COLO829 (cell line): Measurements from ENCODE around the gene LIMCH1.
"Not testable (repeated sequence)": the region's sequence is repeated elsewhere in the genome, so short reads cannot be mapped to it uniquely, and the experiment has no call there.

Source experiments
- DNase-seq: peaks from one replicate; pipeline ENCODE4 v3.0.0; 2012; ENCODE audit warnings: low spot score

The LIMCH1 gene

DNA sequence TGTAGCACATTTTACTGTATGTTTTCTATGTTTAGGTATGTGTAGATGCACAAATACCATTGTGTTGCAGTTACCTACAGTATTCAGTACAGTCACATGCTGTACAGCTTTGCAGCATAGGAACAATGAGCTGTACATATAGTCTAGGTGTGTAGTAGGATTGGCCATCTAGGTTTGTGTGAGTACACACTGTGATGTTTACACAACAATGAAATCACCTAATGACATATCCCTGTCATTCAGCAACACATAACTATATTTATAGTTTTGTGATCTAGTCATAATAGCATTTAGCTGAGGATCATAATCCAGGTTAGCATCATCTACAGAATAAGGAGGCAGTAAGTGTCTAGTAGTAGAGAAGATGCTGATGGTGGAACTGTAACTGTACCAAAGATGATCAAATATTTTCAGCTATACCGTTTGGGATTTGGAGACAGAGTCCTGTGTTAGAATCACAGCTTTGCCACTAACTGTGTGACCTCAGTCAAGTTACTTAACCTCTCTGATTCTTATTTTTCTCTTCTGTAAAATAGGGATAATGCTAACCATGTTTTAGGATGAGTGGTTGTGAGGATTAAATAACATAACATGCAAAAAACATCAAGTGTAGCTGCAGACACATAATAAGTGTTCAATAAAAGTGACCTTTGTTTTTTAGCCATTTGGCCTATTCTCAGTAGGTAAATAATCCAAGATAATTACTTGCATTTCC lies 73.3 kb downstream of the LIMCH1 start:
- DNase-seq = no peak

DNA sequence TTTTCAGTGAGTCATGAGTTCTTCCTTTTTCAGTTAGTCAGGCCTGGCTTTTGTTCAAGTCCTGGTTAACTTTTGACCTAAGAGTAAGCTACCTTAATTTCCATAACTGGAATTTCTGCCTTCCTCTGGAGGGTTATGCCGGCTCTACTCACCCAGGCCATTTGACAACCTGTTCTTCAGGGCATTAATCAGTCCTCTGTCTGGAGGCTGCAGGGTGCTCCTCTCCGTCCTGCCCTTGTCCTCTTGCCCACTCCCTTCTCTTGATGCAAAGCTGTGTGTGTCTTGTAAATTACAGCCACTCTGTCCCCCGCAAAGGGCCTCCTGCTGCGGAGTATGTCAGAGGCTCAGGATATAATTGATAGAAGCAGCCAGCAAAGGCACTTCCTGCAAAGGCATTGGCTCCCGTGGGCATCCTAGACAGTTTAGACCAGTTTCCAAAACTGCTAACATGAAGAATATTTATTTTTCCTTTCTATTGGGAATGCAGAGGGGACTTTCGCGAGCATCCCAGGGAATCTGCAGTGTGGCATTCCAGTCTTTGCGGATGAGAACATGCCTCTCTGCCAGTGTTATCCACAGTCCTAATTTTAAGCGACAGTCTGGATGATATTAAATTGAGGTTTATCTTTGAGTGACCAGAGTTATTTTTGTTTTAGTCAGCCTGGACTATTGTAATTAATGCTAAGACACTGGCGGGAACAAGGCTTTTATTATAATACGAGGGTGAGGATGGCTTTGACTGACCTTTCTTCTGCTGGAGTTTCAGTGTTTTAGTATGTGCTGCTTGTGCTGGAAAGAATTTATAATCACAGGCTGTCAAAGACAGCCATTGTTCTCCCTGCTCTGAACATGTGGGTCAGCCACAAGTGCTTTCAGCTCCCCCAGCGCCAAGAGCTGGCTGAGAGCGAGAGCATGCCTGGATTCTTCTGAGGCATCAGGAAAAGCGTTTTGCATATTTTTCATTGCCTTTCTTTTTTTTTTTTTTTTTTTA lies 74.2 kb downstream of the LIMCH1 start:
- peak; percentile 82 for DNase-seq

DNA sequence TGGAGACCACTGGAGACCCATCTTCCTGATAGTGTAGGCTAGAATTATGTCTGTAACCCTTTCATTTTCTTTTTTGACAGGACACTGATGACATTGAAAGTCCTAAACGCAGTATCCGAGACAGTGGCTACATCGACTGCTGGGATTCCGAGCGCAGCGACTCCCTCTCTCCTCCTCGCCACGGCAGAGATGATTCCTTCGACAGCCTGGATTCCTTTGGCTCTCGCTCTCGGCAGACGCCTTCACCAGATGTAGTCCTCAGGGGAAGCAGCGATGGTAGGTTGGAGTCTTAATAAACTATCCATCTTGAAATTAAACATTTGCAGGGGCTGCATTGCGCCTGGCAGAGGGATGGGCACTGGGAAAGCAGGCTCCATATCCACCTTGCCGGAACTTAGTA lies 75.4 kb downstream of the LIMCH1 start:
- no peak for DNase-seq

DNA sequence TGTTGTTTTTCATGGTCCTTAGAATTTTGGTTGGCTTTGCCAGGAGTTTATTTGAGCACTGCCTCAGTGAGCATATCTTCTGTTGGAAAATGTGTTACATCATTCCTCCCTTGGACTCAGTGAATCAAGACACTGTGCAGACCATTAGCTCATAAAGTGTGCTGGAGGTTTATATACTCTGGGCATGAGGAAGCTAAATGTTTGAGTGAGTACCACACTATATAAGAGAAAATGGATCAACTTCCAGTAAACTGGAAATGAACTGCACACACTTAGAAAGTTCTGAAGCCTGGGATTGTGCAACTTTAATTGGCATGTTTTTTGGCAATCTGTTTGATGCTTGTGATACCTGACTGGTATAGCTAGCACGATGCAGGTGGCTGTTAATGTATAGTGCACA lies 75.9 kb downstream of the LIMCH1 start:
- no peak for DNase-seq

DNA sequence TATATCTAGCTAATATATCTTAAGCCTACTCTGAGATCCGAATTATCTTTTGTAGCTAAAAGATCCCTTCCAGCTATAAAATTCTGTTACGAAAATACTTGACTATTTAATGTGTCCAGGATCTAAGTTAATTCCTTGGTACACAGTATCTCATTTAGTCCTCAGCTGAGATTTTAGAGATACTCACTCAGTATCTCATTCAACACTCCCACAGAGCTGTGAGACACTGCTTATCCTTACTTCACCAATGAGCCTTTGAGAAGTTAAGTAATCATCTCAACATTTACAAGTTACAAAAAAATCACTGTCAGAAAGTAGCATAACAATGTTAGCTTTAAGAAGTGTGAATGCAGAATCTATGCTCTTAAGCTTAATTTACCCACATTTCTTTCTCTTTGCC lies 76.6 kb downstream of the LIMCH1 start:
- no peak for DNase-seq

DNA sequence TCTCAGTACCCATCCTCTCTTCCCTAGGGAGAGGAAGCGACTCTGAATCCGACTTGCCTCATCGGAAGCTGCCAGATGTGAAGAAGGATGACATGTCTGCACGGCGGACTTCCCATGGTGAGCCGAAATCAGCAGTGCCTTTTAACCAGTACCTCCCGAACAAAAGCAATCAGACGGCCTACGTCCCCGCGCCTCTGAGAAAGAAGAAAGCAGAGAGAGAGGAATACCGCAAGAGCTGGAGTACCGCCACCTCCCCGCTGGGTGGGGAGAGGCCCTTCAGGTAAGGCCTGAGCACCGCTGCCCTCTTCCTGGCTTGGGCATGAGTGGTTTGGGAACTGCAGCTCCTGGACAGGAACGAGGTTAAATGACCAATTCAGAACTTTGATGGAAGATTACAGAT lies 81.2 kb downstream of the LIMCH1 start:
- no peak for DNase-seq

DNA sequence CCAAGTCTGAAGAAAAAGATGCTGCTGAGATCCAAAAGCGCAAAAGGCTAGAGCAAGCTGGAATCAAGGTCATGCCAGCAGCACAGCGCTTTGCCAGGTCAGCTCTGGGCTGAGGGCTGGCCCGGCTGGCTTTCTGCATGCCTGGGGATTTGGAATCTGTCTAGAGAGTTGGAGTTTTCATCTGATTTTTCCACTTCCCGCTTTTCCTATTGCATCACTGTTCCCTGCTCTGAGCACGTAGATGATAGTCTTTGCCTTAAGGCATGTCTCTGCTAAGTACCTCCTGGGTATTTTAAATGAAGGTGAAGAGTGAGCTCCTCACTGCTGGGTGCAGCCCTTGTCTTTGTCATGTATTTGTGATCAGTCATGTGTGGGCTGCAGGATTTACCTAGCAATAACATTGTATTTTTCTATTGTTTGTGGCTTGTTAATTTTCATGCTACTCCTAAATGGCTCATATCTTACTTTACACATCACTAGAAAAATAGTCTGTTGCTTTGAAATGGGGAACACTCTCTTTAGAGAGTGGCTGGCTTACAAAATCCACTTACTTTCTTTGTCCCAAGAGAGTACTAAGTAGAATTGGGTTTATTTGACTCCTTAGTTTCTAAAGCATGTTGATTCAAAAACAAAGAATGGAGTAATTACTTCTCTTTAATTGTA lies 82.8 kb downstream of the LIMCH1 start:
- no peak for DNase-seq

DNA sequence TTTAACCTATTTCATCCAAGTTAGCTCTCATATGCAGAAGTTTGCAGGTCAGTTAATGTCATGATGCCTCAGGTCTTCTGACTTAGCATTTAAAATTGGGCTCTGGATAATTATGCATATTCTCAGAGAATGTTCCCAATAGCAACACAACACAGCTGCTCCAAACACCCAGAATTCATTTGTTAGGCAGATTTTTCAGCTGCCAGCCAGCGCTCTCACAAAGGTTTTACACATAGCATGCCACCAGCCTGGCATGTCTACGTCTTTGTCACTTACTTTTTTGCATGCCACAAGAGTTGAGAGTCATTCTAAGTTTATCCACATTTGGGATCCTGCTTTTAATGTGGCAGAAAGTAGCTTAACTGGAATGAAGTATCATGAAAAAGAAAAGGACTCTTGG lies 84.8 kb downstream of the LIMCH1 start:
- no peak for DNase-seq

DNA sequence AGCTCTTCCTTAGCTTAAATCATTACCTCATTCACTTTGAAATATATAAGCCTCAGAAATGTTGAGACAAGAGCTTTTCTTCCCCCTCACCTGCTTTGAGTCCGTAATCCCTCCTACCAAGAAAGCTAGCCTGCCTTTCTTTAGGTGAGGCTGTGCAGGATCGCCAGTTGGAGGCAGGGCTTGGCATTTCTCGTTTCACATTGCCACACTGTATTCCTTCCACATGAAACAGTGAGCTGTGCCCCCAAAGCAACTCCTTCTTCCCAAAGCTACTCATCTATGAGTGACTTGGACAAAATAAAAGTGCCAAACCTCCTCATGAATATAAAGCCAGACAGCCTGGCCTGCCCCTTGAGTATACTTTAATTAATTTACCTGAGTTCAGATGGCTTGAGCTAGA lies 86.8 kb downstream of the LIMCH1 start:
- DNase-seq = no peak

DNA sequence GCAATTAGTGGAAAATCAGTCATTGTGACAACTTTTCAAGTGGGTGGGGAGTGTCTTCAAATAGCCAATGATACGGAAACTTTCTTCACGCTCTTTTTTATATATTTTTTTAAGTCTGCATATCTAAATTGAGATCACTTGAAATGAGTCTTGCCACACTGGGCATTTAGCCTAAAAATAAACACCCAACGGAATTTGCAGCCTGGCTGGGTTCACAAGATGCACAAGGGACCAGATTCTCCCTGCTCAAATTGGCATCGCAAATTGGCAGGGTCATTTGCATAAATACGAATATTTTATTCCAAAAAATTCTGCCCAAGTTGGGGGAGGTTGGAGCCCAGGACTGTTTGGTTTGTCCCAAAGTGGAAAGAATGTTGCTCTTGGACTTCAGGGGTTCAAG lies 87.6 kb downstream of the LIMCH1 start:
- DNase-seq = no peak

DNA sequence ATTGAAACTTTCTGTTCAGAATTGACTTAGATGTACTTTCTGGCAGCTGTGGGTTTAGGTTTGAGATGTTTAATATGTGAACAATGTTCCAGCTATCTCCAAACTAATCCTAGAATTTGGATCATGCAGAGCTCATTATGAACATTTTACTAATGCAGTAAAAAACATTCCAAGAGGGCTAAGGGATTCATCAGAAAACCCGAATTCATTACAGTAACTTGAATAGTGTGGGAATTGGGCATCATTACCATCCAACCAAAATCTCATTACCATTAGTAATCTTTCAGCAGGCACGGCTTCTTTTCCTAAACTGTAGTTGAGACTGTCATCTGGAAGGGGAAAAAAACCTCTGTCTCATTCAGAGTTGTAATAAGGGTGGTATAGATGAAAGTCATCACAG lies 91.0 kb downstream of the LIMCH1 start:
- no peak for DNase-seq

DNA sequence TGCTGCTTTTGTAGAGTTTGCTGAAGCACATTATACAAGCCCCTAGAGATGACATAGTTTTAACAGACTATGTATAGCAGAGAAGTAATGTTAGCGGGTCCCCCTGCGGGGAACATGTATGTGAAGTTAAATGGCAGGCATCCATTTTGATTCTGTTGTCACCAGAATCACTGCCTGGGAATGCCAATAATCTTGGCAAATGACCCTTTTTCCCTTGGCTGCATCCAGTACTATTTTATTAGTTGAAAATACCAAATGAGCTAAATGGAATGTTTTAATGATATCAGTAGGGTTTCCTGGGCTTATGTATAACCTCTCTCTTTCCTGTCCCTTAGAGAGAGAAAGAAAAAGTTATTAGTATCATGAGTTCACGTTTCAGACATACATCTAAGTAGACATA lies 93.6 kb downstream of the LIMCH1 start:
- DNase-seq = no peak

DNA sequence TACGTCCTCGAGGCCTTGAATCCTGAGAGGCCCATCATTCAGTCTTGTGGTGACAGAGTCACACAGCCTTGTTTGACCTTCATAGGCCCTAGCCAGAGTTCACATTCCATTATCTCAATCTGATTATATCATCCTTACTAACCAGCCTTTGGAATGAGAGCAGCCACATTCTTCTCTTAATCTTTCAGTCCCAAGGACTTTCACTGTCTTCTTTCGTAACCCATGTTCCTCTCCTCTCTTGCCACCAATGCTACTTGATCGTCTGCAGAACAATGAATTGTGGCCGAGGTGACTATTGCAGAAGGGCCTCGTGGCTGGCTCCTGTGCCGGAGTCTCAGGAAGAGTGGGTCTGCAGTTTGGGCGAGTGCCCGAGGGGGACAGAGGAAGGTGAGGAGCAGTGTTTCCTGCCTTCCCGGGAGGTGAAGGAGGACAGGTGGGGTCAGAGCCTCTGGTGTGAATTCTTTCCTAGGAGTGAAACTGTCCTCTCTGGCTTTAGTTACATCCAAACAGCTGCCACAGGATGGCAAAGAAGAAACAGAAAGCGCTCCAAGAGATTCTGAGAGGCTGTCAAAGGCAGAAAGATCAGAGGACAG lies 94.6 kb downstream of the LIMCH1 start:
- DNase-seq = no peak

DNA sequence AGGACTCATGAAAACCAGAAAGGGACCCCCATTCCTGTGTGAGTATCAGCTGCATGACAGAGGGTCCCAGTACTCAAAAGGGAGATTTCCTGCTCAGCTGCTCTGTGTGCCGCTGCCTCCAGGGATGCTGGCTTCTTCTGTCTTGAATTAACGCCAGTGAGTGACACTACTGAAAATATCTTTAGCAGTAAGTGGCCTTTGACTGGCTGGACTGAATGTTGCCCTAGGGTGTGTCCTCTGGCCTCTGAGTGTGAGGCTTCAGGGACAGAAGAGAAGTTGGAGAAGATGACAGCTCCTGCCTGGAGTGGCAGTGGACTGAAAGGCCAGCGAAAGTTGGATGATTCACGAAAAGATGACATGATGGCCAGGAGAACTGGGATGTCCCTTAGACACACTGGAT lies 95.4 kb downstream of the LIMCH1 start:
- DNase-seq = no peak

DNA sequence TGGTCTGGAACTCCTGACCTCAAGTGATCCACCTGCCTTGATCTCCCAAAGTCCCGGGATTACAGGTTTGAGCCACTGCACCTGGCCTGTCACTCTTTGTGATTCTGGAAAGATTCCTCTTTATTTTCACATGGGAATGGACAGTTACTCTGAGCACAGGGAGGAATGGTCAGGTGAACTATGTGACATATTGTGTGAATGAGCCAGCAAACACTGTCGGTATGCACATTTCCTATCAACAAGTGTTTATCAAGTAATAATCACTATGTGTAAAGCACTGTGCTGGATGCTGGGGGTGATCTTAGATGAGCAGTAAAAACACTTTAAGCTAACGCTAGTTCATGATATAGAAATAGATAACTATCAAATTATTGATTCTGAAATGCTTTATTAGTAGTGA lies 97.5 kb downstream of the LIMCH1 start:
- no peak for DNase-seq

DNA sequence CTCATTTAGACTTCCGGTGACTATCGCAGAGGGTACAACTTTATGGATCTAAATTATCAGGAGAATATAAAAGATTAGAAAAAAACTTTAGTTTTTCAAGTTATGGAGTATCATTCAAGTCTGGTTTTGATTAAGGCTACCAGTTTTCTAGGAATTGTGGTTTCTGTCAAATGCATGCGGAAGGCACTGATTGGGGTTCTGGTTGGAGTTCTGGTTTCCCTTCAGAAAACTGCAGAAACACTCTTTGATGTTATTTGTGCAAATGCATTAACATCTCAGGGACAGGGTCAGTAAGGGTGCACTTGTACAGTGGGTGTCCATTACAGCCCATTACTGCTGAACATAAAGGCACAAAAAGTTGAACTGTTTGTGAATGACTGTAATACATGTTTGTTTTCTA lies 100.2 kb downstream of the LIMCH1 start:
- DNase-seq = no peak

DNA sequence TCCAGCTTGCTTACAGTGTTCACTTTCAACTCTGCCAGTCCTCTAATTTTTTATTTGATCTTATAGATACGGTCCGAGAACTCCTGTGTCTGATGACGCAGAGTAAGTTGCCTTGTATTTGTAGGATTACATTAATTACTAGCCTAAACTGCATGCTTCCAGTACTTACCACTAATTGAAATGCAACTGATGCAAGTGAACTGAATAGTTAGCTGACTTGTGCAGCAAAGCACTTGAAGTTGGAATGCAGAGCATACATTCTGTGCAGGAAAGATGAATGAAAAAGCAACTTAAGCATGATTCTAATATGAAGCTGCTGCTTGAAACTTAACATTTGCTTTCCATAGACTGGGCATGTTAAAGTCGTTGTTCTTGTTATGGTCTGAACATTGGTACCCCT lies 100.9 kb downstream of the LIMCH1 start:
- DNase-seq = no peak

DNA sequence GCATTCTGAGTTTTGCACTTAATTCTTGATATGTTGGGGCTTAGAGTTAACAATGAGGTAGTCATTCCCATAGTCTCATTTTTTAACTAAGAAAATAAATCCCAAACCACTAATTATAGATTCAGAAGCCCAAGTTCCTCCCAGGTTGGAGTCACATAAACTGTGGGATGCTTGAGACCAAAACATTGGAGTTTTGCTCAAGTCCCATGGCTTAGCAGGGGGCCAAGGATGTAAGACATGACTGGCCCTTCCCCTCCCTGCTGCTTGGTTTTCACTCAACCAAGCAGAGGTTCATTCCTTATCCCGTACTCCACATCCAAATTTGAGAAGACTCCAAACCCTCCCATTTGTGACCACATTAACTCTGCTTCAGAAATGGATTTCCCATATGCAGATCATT lies 101.3 kb downstream of the LIMCH1 start:
- DNase-seq = no peak

DNA sequence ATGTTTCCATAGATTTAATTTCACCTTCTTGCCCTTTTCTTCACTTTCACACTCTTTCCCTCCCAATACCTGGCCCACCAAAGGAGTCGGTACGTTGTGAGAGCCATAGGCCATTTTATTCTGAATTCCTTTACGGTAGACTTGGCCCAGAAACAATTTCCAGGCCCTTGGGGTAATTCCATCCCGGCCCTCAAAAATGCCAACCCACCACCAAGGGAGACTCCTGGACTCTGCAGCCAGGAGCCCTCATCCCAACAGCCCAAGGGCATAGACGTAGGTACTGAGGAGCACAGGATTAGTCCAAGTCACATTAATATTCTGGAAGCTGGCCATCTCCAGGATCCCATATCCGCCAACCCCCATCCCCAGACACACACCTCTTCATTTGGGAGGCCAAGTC lies 102.9 kb downstream of the LIMCH1 start:
- DNase-seq = no peak

DNA sequence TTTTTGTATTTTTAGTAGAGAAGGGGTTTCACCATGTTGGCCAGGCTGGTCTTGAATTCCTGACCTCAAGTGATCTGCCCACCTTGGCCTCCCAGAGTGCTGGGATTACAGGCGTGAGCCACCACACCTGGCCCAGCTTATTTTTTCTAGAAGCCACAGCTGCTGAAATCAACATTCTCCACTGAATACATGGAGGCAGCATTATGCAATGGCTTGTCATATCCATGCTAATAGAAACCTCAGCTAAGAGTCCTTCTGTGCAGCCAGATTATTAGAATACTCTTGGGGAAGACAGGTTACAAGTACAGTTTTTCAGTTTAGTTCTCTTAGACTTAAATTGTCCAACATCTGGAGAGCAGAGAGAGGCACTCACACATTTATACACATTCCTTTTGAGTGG lies 104.8 kb downstream of the LIMCH1 start:
- not testable (repeated sequence) for DNase-seq

DNA sequence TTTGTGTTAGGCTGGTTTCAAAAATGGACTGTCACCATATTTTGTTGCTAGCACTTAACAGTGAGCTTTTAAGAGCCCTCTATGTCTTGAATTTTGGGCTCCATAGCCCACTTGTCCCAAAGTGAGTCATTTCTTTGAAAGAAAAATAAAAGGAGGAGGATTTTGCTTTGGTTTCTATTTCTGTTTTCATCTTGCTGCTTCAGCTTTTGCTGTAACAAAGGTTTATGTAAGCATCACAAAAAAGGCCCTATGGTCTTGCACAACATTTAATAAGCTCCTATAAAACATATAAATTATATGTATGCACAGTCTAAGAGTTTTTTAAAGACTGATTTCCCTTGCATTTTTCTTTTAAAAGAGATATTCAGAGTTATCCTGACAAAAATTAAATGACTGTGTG lies 105.4 kb downstream of the LIMCH1 start:
- no peak for DNase-seq

DNA sequence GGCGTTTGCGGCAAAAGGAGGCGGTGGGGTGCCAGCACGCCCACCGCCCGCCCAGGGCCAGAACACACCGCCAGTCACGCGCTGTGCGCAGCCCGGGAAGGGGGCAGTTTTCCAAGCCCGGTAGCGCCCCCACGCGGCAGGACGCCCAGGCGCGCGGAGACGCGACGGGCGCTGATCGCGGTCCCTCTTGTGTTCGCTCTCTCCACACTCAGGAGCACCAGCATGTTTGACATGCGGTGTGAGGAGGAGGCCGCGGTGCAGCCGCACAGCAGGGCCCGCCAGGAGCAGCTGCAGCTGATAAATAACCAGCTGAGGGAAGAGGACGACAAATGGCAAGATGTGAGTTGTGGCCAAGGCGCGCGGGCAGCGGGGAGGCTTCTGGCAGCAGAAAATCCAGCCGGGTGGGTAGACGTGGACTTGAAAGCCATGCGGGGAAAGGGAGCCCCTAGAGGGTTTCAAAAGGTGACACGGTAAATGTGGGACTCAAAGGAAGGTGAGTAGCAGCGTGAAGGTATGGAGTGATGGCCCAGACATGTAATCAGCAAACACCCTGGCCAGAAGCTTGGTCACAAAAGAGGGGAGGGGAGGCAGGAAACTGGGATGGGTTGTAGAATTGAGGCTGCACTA lies 106.4 kb downstream of the LIMCH1 start:
- DNase-seq = peak; percentile 27
